ENCODE results near the gene SDCBP2. TPM values are rescaled to one million over a fixed set of nuclear protein-coding genes. Genes with fewer than 3 reads are reported as not detected.

Gene SDCBP2
- total RNA-seq, 1 donor from 2014 or later = 9.4 TPM

DNA sequence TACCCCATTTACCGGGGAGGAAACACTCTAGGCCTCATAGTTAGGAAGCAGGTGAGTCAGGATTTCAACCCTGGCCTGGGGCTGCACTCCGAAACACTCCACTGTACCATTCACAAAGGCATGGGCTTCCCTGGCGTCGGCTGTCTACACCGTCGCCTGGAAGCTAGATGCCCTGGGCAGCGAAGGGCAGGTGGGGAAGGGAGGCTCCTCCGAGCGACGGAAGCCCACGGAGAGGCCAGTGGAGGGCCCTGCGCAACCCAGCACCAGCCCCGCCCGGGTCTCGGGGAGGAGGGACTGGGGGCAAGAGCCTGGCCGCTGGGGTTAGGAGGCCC lies 16.1 kb downstream of the SDCBP2 start:
- DNase-seq = no peak

DNA sequence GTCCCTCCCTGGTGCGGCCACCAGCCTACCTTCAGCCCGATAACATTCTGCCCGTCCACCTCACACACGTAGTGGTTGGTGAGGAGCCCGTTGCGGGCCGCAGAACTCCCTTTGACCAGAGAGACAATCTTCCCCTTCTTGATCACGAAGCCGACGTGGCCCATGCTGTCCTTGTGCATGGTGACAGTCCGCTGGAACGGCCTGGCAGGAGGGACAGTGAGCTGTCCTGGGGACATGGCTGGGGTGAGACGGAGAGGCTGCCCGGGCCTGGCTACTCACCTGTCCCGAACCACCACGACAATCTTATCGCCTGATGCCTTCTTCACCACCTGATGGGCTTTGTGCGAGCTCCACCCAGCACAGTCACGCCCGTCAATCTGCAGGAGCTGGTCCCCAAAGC lies 16.6 kb downstream of the SDCBP2 start:
- no peak for DNase-seq

DNA sequence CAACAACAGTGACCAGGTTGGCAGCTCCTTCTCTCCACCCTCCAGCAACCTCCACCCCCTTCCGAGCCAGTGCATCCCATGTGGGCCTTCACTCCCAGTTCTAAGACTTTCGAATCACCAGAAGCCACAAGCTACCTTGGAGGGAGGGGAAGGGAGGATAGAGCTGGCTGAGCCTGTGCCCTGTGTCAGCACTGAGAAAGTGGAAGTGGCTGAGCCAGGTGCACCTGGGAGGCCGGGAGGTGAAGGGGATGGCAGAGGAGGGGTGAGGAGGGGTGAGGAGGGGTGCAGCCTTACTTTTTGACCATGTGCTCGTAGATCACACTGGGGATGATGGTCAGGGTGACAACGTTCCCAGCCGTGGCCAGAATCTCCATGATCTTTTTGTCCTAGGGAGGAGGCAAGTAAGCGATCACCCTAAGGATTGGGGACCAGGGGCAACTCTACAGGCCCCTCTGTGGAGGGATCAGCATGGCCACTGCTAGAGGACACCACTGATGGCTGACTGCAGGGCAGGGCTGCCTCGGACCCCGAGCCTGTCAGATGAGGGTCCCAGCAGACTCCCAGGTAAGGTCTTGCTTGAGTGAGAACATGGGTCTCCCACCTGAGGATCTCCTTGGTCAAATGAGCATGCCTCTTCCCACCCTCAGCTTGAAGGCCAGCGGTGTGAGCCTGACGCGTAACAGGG lies 18.3 kb downstream of the SDCBP2 start:
- DNase-seq = no peak

DNA sequence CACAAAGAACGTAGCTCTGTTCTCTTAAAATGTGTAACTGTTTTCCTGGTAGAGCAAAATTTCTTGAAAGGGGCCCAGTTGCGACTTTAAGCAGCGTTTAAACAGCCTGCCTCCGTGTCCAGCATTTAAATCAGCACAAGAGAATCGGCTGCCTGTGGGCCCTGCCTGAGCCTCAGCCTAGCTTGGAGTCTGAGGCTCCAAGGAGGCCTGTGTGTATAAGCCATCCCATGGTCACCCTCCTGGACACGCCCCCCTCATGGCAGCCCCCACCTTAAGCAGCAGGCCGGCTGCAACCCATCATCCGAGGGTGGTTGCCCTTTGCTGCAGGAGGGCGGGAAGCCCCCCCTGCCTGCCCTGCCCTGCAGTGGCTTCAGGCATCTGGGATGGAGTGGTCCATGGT lies 18.9 kb downstream of the SDCBP2 start:
- DNase-seq = no peak

DNA sequence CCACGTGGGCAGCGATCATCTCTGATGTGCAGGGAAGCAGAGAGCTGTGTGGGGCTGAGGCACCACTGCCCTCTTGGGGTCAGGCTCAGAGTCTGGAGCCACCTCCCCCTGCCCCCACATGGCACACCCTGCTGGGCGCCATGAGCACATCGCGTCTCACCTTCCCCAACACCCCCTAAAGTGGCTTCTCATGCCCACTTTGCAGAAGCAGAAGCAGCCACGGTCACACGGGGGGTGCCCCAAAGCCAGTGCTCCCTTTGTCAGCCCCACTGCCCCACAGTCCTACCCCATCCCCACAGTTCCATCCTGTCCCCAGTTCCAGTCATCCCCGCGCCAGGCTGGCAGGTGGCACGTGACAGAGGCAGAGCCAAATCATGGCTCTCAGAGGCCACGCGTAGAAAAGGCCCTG lies 19.5 kb downstream of the SDCBP2 start:
- DNase-seq = no peak

DNA sequence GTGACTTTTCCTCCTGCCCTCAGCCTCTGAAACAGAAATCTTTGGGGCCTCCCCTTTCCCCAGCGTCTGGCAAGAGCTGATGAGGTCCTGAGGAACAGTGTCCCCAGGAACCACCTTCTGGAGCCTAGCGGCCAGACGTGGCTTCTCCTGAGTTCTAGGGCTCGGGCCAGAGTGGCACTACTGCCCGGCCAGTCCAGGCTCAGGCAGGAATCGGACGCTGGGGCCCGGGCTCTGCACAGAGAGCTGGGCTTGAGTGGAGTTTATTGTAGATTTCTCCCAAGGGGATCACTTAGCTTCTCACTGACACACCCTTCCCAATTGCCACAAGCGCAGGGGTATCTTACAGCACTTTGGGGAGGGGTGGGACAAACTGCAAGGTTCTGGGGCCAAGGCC lies 20.2 kb downstream of the SDCBP2 start:
- DNase-seq = no peak

DNA sequence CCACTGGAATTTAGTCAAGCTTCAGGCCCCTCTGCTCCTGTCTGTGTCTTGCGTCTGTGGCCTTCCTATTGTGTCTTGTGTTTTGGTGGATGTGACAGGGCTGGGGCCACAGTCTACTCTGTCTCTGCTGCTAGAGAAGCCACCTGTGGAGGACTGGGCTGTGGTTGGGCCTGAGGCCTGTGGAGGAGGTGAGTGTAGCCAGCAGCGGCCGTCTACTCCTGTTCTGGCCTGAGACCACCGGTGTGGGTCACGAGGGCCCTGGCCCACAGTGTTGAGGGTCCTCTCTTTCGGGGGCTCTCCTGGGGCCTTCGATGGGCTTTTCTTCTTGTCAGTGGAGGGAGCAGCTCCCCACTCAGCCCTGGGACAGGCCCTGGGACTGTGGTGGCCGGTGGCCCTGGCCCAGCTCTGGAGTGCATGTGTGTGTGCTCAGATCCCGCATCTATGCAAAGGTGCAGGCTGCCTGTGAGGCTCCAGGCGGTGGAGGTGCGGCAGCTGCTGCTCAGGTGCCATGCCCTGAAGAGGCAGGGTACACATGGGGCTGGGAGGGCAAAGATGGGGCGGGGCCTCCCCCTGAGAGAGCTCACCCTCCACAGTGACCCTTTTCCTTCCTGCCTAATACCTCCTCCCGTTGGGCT lies 20.8 kb downstream of the SDCBP2 start:
- DNase-seq = no peak

DNA sequence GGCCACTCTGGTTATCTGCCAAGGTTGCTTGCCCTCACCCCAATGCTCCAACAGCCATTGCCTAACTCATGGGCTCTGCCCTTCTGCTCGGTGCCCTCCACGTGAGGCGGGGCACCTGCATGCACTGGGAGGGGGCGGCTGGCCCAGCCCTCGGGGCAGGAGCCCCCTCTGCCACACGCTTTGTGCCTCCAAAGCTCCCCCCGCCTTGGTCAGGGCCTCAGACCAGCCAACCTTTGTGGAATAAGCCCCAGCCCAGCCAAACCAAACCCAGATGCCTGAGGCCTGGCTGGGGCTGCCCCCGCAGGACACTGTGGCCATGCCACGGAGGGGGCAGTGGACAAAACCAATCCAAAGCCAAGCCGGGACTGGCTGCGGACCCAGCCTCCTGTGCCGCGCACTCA lies 21.4 kb downstream of the SDCBP2 start:
- DNase-seq = no peak

DNA sequence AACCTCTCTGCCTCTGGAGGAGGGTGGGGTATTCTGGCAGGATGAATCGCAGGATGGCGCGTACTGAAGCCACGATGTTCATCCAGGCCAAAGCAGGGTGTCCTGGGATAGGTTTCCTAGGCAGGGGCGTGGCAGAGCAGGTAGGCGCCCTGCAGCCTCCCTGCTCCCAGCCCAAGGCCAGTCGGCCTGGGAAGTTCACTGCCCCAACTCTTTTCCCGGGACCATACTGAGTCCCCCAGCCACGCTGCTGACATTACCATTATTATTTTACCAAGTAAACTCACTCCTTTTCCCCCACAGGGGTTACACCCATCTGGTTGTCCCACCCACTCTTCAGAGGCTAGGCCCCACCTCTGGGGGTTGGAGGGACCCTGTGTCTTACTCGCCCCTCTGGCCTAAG lies 21.8 kb downstream of the SDCBP2 start:
- no peak for DNase-seq

DNA sequence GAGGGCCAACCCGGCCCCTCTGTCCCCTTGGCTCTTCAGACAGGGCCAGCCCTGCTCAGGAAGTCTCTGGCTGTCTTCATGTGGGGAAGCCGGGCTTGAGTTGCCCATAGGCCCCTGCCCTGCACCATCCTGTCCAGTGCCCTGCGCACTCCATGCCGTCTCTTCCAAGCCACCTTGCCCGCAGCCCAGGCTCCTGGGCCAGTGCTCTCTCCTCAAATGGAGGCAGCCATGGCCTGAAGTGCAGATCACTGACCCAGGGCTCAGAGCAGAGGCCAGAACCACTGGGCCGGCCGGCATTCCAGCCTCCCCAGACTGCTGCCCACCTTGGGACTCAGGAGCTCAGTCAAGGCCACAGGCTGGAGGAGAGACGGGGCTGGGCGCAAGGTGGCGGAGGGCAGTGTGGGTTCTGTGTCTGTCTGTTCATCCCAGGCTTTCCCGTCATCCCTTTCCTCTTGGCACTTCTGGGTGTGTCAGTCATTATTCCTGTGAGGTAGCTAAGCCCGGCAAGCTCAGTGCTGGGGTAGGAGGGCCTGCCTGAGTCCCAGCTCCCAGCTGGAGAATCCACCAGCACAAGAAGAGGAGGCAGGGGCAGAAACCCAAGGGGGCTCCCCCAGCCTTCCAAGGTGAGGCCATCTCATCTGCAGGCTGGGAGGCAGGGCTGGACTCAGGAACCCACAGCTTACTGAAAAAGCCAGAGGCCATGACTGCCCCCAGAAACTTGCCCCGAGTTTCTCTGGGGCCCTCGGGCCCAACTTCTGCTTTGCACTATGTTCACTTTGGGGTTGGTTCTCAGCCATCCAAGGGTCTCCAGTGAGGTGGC lies 22.4 kb downstream of the SDCBP2 start:
- no peak for DNase-seq

DNA sequence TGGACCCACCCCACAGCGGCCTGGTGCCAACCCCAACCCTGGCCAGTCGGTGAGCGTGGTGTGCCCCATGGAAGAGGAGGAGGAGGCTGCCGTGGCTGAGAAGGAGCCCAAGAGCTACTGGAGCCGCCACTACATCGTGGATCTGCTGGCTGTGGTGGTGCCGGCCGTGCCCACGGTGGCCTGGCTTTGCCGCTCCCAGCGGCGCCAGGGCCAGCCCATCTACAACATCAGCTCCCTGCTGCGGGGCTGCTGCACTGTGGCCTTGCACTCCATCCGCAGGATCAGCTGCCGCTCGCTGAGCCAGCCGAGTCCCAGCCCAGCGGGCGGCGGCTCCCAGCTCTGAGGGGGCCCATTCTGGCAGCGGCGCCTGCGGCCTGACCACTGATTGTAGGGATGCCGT lies 23.2 kb downstream of the SDCBP2 start:
- DNase-seq = no peak

DNA sequence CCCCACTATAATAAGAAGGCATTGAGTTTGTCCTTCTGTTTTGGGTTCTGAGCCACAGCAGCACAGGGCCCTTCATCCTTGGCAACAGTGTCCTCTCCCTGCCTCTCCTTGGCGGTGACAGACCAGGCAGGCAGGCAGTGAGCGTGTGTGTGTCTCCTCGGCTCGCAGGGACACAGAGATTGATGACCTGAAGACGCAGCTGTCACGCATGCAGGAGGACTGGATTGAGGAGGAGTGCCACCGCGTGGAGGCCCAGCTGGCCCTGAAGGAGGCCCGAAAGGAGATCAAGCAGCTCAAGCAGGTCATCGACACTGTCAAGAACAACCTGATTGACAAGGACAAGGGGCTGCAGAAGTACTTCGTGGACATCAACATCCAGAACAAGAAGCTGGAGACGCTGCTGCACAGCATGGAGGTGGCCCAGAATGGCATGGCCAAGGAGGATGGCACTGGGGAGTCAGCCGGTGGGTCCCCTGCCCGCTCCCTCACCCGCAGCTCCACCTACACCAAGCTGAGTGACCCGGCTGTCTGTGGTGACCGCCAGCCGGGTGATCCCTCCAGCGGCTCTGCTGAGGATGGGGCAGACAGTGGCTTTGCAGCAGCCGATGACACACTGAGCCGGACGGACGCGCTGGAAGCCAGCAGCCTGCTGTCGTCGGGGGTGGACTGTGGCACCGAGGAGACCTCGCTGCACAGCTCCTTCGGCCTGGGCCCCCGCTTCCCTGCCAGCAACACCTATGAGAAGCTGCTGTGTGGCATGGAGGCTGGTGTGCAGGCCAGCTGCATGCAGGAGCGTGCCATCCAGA lies 24.0 kb downstream of the SDCBP2 start:
- DNase-seq = no peak

DNA sequence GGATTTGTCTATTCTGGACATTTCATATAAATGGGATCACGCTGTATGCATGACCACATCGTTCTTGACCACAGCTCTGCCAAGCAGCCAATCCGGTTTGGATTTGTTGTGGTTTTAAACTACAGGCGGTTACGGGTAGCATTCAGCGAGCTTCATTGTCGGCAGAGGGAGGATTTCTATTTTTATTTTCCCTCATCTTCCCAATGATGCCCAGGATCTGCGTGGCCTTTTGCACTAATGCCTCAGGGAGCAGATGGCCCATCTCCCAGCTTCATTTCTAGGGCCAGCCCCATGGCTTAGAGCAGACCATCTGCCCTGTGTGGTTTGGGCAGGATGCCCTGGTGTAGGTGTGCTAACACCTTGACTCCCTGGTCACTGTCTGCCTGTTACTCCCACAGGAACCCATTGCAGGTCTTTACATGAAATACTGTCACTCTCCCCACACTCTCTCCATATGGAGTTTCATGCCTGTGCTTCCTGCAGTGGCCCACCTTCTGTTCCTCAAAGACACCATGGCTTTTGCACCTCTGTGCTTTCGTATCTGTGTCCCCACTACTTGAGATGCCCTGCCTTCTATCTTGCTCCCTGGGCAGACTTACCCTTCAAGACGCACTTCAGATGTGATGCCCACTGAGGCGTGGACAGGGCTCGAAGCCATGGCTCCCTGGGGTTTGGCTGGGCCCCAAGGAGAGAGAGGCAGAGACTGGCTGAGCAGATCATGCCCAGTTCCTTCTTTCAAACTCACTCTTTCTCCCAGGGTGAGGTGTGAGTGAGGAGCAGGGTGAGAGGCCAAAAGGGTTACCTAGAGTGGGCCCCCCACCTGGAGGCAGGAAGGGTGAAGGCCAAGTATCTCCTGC lies 26.0 kb downstream of the SDCBP2 start:
- DNase-seq = no peak

DNA sequence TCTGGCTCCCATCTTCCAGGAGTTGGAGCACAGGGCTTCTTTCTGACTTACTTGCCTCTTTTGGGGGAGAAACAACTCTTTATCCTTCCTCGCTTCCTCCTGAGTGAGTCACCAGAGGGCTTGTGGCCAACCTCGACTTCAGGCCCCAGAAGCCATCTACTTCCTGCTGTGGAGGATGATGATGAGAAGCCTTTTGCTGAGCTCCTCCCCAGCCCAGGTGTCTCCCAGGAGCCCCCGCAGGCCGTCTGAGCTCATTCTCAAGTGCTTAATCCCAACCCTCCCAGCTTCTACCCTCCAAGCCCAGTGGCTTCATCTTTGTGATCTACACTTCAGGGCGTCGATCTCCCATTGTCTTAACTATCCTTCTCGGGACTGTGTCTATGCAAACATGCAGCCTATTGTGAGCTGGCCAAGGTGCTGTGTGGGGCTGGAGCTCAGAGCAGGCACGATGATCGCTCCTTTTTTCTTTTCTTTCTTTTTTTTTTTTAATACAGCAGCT lies 27.9 kb downstream of the SDCBP2 start:
- no peak for DNase-seq

DNA sequence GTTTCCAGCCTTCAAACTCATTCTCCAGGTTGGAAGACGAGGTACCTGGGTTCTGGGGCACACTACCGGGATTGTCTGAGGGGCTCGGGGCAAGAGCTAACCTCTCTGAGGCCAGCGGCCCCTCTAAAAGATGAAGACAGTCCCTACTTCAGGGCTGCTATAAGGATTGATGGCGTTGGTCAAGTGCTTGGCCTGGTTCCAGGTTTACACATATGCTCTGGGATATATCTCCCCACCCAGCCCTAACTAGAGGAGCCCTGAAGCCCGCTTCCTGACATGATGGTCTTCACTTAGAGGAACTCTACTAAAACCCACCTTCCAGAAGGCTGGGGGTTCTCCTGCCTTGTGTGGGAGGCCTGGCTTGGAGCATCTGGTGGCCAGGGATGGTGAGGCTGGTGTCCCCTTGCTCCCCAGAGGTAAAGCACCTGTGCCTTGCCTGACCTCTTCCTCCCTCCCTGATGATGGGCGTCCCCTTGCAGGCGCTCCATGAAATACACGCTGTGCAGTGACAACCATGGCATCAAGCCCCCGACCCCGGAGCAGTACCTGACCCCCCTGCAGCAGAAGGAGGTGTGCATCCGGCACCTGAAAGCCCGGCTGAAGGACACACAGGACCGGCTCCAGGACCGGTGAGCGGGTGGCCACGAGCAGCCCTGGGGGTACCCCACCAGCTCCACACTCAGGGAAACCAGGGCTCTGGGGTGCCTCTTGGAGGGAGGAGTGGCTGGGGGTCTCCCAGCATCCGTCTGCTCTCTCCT lies 28.7 kb downstream of the SDCBP2 start:
- no peak for DNase-seq

DNA sequence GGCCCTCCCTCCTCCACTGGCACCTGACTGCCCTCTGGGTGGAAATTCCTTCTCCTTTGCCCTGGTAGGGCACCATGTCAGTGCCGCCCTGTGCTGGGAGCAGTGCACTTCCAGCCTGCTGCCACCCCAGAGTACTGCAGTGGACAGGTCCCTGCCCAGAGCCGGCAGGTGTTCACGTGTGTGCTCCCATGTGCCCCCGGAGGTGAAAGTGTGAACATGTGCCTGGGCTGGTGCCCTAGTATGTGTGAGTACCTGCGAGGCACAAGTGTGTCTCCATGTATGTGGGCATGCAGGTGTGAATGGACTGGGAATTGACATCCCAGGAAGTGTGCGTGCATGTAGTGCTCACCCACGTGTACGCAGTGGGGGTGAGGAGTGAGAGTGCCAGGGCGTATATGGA lies 29.4 kb downstream of the SDCBP2 start:
- DNase-seq = no peak

DNA sequence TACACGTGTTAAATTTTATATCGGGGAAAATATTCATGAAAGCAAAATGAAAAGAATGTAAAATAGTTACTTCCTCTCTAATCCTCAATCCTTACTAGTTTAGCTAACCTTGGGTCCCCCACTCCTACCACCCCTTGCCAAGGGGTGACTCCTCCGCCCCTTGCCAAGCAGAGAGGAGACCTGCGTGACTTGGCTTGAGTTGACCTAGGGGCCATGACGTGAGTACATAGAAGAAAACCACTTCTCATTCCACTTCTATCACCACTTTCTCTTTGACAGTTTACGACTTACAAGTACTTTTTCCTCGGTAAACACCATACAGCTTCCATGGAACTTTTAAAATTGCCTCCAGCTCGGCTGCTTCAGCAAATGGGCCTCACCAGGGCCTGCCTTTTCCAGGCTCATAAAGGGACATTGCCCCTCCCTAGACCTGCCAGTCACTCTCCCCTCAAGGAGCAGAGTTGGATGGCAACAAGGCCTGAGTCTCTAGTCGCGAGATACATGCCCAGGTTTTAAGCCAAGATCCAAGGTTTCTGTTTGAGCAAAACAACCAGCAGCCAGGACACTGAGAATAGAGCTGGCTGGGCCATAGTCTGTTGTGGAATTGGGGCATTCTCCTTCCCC lies 29.9 kb downstream of the SDCBP2 start:
- DNase-seq = no peak

DNA sequence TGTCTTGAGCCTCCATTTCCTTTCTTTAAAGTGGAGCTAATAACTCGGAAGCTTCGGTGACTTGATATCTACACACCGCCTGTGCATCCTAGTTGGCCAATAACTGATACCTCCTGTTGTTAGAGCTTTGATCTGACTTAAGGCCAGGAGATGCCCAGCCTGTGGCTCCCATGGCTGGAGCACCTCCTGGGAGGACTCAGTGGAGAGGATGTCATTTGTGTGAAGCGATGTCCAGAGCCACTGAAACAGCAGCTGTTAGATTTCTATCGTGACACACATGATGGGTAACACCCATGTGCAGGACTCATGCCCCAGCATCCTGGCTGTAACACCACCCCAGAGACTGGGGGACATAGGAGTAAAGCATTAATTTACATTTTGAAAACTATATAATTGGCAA lies 30.8 kb downstream of the SDCBP2 start:
- DNase-seq = no peak

DNA sequence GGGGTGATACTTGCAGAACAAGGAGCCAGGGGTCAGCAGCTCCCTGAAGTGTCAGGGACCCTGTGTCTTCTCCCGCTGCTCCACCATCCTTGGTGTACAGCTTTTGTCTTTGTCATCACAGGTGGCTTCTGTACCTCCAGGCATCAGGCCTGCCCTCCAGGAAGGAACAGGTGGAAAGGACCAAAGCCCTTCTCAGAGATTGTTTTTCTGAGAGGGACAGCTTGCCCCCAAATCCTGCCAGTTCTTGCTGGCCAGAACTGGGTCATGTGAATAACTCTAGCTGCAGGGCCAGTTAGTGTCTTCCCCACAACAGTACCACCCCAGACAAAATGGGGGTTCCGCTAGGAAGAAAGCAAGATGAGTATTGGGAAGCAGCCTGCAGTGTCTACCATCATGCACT lies 31.5 kb downstream of the SDCBP2 start:
- DNase-seq = no peak

DNA sequence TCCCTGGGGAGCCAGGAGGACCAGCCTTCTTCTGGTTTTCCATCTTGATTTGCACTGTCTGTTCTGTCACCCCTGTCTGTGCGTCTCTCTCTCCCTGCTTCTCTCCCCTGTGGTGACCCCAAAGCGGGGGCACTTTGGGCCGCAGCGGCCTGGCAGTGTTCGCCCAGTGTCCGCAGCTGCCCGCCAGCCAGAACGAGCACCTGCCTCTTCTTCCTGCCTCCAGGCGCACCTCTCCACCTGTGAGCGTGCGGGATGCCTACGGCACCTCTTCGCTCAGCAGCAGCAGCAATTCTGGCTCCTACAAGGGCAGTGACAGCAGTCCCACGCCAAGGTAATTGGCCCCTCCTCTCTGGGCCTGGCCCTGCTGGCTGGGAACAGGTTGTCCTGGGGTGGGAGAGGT lies 32.0 kb downstream of the SDCBP2 start:
- DNase-seq = no peak
